Stomach (tissue), 4 donors: ENCODE results near the gene NOXO1.

Experiments
- CTCF ChIP-seq, 7 experiments: fragments of 450-650 bp in 4 of 7; fragments of 200-600 bp in 3 of 7; sonication (generic) in 3 of 7; IDR thresholded peaks; one replicate each; pipeline ENCODE4 v1.5.1; 2016 to 2019; ENCODE audit warnings: antibody characterized with exemption in 7 of 7, control low read depth in 2 of 7, mild to moderate bottlenecking in 1 of 7
- POLR2A ChIP-seq, 4 donors: fragments of 450-650 bp; IDR thresholded peaks; one replicate each; pipeline ENCODE4 v1.6.1; 2016; ENCODE audit warnings: antibody characterized with exemption in 4 of 4, control low read depth in 2 of 4, mild to moderate bottlenecking in 1 of 4, moderate library complexity in 1 of 4
- POLR2AphosphoS5 ChIP-seq, 3 donors: sonication (generic); formaldehyde crosslinking; IDR thresholded peaks; one replicate each; pipeline ENCODE4 v1.6.1; 2016; ENCODE audit warnings: antibody characterized with exemption in 3 of 3

- no peak for TF ChIP-seq CTCF (IDR thresholded peaks at IDR 0.05)
- TF ChIP-seq POLR2A (IDR thresholded peaks at IDR 0.05): no peak
- TF ChIP-seq POLR2AphosphoS5 (IDR thresholded peaks at IDR 0.05): no peak
Observed at GRCh38 chr16:2022723-2023091, 41.4 kb upstream of the NOXO1 start.
